ENCODE data around the gene KRTAP12-2. TPM values are rescaled to one million over a fixed set of nuclear protein-coding genes. Genes with fewer than 3 reads are reported as not detected.
"Not testable (repeated sequence)": the region's sequence is repeated elsewhere in the genome, so short reads cannot be mapped to it uniquely, and the experiment has no call there.

Gene KRTAP12-2
- total RNA-seq, 1 donor from 2014 or later, result not detected

DNA sequence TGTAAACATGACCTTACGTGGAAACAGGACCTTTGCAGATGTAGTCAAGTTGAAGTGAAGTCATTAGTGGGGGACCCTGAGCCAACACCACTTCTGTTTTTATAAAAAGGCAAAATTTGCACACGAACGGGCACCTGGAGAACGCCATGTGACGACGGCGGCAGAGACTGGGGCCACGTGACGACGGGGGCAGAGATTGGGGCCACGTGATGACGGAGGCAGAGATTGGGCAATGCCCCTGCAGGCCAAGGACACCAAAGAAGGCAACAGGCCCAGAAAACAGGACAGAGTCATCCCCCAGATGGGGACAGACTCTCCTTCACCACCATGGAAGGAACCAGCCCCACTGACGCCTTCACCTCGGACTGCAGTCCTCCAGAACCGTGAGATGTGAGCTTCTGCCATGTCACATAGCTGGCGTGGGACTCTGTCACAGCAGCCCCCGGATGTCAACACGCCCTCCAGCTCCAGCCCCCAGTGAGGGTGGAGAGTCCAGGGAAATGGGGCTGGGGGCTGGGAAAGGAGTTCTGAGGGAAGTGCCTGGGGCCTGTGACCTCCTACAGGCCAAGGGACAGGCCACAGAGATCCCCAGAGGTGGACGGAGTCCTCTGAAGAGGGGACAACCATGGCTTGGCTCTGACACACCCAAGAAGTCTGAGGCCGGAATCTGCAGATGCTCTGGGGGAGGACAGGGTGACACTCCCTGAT lies 16.3 kb downstream of the KRTAP12-2 start:
- Mint-ChIP-seq H3K9me3 (ENCODE audit: unreplicated experiment) (no peaks in the 10 kb centered on the region), H3K27me3 (ENCODE audit: unreplicated experiment) (peaks cover 6% of the 10 kb centered on the region), H3K4me1 (ENCODE audit: unreplicated experiment) (no peaks in the 10 kb centered on the region), H3K36me3 (ENCODE audit: unreplicated experiment) (no peaks in the 10 kb centered on the region), H3K4me3 (ENCODE audit: unreplicated experiment) (no peak overlapping the region), H3K27ac (ENCODE audit: unreplicated experiment) (no peak overlapping the region)
- TF ChIP-seq CTCF (IDR thresholded peaks at IDR 0.05), result no peak
- DNase-seq (ENCODE audit: extremely low spot score, unreplicated experiment), result peak; percentile 64

- Mint-ChIP-seq H3K4me1 (ENCODE audit: unreplicated experiment) (no peaks in the 10 kb centered on the region), H3K27me3 (ENCODE audit: unreplicated experiment) (peaks cover 6% of the 10 kb centered on the region), H3K4me3 (ENCODE audit: unreplicated experiment) (no peak overlapping the region), H3K36me3 (ENCODE audit: unreplicated experiment) (no peaks in the 10 kb centered on the region), H3K27ac (ENCODE audit: unreplicated experiment) (no peak overlapping the region), H3K9me3 (ENCODE audit: unreplicated experiment) (peaks cover 6% of the 10 kb centered on the region)
- DNase-seq (ENCODE audit: extremely low spot score, unreplicated experiment), result peak; percentile 77
- TF ChIP-seq CTCF (IDR thresholded peaks at IDR 0.05), result no peak
Measured at GRCh38 chr21:44649521-44650100, 17.1 kb downstream of the KRTAP12-2 start.

- DNase-seq (ENCODE audit: extremely low spot score, unreplicated experiment), result peak; percentile 83
Measured at GRCh38 chr21:44648557-44649311, 18.0 kb downstream of the KRTAP12-2 start.

GRCh38 chr21:44647222-44647552 lies 19.5 kb downstream of the KRTAP12-2 start:
- Mint-ChIP-seq H3K36me3 (ENCODE audit: unreplicated experiment) (no peaks in the 10 kb centered on the region), H3K27me3 (ENCODE audit: unreplicated experiment) (peaks cover 6% of the 10 kb centered on the region), H3K4me3 (ENCODE audit: unreplicated experiment) (no peak overlapping the region), H3K9me3 (ENCODE audit: unreplicated experiment) (peaks cover 20% of the 10 kb centered on the region), H3K4me1 (ENCODE audit: unreplicated experiment) (no peaks in the 10 kb centered on the region), H3K27ac (ENCODE audit: unreplicated experiment) (no peak overlapping the region)
- DNase-seq (ENCODE audit: extremely low spot score, unreplicated experiment), result no peak
- no peak for TF ChIP-seq CTCF (IDR thresholded peaks at IDR 0.05)

More at GRCh38 chr21:44648557-44649311, 18.0 kb downstream of the KRTAP12-2 start:
- peaks cover 15% of the 10 kb centered on the region for H3K9me3 Mint-ChIP-seq (ENCODE audit: unreplicated experiment)
- H3K27me3 Mint-ChIP-seq (ENCODE audit: unreplicated experiment), result peaks cover 6% of the 10 kb centered on the region
- H3K4me3 Mint-ChIP-seq (ENCODE audit: unreplicated experiment), result no peak overlapping the region
- H3K4me1 Mint-ChIP-seq (ENCODE audit: unreplicated experiment), result no peaks in the 10 kb centered on the region
- TF ChIP-seq CTCF (IDR thresholded peaks at IDR 0.05), result no peak
- no peak overlapping the region for H3K27ac Mint-ChIP-seq (ENCODE audit: unreplicated experiment)
- H3K36me3 Mint-ChIP-seq (ENCODE audit: unreplicated experiment), result no peaks in the 10 kb centered on the region

- DNase-seq (ENCODE audit: extremely low spot score, unreplicated experiment), result peak; percentile 75
- peaks cover 22% of the 10 kb centered on the region for H3K9me3 Mint-ChIP-seq (ENCODE audit: unreplicated experiment)
- not testable (repeated sequence) for H3K27ac Mint-ChIP-seq (ENCODE audit: unreplicated experiment); H3K27me3 Mint-ChIP-seq (ENCODE audit: unreplicated experiment); H3K4me1 Mint-ChIP-seq (ENCODE audit: unreplicated experiment); H3K4me3 Mint-ChIP-seq (ENCODE audit: unreplicated experiment); H3K36me3 Mint-ChIP-seq (ENCODE audit: unreplicated experiment)
Measured at GRCh38 chr21:44646366-44647221, 20.1 kb downstream of the KRTAP12-2 start, which contains the start of gene KRTAP10-11. TSS of gene KRTAP10-11 (plus strand) at chr21:44646414. CDS start at chr21:44646459, 45 bp downstream.
